HepG2 (cell line): ENCODE measurements around the gene XDH.

Experiments used
- ATF3 ChIP-seq: sonication (generic); formaldehyde crosslinking; IDR thresholded peaks from 2 replicates; pipeline ENCODE4 v1.4.0; 2020; ENCODE audit warnings: missing genetic modification reagents
- CBFB ChIP-seq: sonication (generic); formaldehyde crosslinking; IDR thresholded peaks from 2 replicates; pipeline ENCODE4 v1.4.0; 2020; ENCODE audit warnings: missing genetic modification reagents
- CBX2 ChIP-seq, 2 experiments: fragments of 200-600 bp in 1 of 2; sonication (generic); formaldehyde crosslinking in 1 of 2; IDR thresholded peaks; 2 replicates each; pipeline versions ENCODE4 v1.7.0 to v1.8.1; 2018 to 2022; ENCODE audit warnings: low read depth in 2 of 2, low read length in 1 of 2, mild to moderate bottlenecking in 1 of 2, missing genetic modification reagents in 1 of 2
- EP300 ChIP-seq, 3 experiments: sonication (generic) in 1 of 3; formaldehyde crosslinking in 1 of 3; IDR thresholded peaks; 2 replicates each; pipeline versions ENCODE4 v1.5.1 to v1.6.1; 2011 to 2020; ENCODE audit warnings: low read depth in 2 of 3, low read length in 2 of 3, borderline replicate concordance in 1 of 3, improper control_type of control experiment in 1 of 3, mild to moderate bottlenecking in 1 of 3, missing genetic modification reagents in 1 of 3, moderate library complexity in 1 of 3
- FIP1L1 ChIP-seq: fragments of 200-400 bp; formaldehyde crosslinking; IDR thresholded peaks from 2 replicates; pipeline ENCODE4 v1.6.1; 2018; ENCODE audit warnings: low read depth, mild to moderate bottlenecking, low read length, moderate library complexity, borderline replicate concordance; ENCODE audit not compliant: insufficient read depth
- NR2C2 ChIP-seq: sonication (generic); formaldehyde crosslinking; IDR thresholded peaks from 2 replicates; pipeline ENCODE4 v1.4.0; 2020; ENCODE audit warnings: missing genetic modification reagents, mild to moderate bottlenecking, moderate library complexity, borderline replicate concordance
- POLR2AphosphoS5 ChIP-seq: IDR thresholded peaks from 2 replicates; pipeline ENCODE4 v1.6.1; 2012; ENCODE audit warnings: low read depth, low read length
- SMARCE1 ChIP-seq: fragments of 450-650 bp; IDR thresholded peaks from 2 replicates; pipeline ENCODE4 v1.6.1; 2017; ENCODE audit warnings: borderline replicate concordance
- TCF7L2 ChIP-seq: IDR thresholded peaks from 2 replicates; pipeline ENCODE4 v1.6.1; 2011; ENCODE audit warnings: mild to moderate bottlenecking, low read depth, low read length, moderate library complexity
- ZBTB43 ChIP-seq: sonication (generic); formaldehyde crosslinking; conservative IDR thresholded peaks from 2 replicates; pipeline ENCODE4 v1.4.0; 2020; ENCODE audit warnings: missing genetic modification reagents

GRCh38 chr2:31347319-31347718 lies 67.2 kb downstream of the XDH start:
- TF ChIP-seq ZBTB43 (no peak), ATF3 (CRISPR knock-in tag) (no peak), POLR2AphosphoS5 (no peak), TCF7L2 (no peak), SMARCE1 (no peak), NR2C2 (no peak), CBFB (no peak), FIP1L1 (no peak), CBX2 (IDR thresholded peaks at IDR 0.05; ENCODE audit: low read depth, low read length) (no peak), CBX2 (CRISPR knock-in tag; IDR thresholded peaks at IDR 0.05; ENCODE audit: low read depth) (no peak), EP300 (IDR thresholded peaks at IDR 0.05; ENCODE audit: low read depth in 2 of 2, low read length in 2 of 2) (no peak), EP300 (CRISPR knock-in tag; IDR thresholded peaks at IDR 0.05; ENCODE audit: borderline replicate concordance) (no peak)
